GM12873 (cell line): Measurements from ENCODE around the gene PATJ.

ENCODE experiments used
- TF ChIP-seq, protein P1 (sequence below): IDR thresholded peaks from 2 replicates; pipeline ENCODE4 v1.5.1; 2012; ENCODE audit warnings: low read depth, mild to moderate bottlenecking, moderate library complexity, low read length, control low read depth; ENCODE audit not compliant: insufficient read depth; ENCODE audit errors: missing control alignments

The PATJ gene

DNA sequence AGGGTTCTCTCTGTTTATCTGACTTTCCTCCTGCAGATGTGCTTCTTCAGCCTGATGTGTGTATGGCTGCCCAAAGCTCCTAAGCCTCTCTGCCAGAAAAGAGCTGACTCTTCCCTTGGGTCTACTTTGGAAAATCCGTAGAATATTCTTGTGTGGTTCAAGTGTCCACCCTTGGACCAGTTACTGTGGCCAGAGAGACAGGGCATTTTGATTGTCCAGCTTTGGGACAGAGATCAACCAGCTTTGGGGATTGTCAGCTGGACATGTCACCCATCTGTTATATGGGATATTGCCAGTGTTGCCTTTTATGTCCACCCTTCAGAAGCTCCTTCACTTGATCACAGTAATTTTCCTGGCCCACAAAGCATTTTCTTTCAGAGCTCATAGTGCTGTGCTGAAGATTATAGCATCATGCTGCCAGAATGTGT lies 326.1 kb downstream of the PATJ start:
- TF ChIP-seq, protein P1, sequence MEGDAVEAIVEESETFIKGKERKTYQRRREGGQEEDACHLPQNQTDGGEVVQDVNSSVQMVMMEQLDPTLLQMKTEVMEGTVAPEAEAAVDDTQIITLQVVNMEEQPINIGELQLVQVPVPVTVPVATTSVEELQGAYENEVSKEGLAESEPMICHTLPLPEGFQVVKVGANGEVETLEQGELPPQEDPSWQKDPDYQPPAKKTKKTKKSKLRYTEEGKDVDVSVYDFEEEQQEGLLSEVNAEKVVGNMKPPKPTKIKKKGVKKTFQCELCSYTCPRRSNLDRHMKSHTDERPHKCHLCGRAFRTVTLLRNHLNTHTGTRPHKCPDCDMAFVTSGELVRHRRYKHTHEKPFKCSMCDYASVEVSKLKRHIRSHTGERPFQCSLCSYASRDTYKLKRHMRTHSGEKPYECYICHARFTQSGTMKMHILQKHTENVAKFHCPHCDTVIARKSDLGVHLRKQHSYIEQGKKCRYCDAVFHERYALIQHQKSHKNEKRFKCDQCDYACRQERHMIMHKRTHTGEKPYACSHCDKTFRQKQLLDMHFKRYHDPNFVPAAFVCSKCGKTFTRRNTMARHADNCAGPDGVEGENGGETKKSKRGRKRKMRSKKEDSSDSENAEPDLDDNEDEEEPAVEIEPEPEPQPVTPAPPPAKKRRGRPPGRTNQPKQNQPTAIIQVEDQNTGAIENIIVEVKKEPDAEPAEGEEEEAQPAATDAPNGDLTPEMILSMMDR, result no peak

DNA sequence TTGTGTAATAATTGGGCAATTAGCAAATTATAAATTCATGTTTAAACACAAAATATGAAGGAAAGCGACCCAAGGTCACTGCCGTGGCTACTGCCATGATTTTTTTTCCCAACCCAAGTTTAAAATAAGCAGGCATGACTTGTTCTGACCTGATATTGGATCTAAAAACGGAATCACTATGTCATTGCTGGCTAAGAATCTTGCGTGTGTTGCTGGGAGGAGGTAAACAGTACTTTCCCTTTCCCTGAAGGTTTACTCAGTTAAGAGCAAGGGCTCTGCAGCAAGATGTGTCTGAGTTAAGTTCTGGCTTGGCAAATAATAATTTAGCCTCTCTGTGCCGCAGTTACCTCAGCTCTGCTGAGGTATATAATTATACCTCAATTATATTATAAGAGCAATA lies 326.7 kb downstream of the PATJ start:
- TF ChIP-seq, protein P1, result no peak

DNA sequence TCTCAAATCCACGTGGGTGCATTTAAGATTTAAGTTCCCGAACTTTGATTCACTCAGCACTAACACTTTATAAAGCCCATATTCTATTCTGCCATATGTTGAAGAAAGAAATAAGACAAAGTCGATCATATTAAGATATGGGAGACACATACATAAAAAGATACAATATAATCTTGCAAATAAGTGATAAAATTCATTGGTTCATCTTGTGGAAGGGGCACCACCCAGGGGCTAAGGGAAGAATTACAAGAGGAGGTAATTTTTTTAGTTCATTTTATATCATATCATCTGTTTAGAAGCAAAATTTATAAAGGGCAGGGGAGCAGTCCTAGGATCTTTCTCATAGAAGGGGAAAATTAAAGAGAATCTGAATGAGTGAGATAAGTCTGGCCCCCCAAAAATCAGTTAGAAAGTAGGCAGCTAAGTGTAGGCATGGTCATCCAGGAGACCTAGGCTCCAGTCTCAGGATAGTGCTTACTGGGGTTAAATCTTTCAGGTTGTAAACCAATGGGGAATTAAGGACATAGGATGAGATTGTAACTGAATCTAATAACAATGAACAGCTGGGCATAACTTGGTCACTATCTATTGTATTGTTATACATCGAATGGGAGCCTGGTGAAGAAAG lies 328.2 kb downstream of the PATJ start:
- TF ChIP-seq, protein P1, result peak; percentile 41

DNA sequence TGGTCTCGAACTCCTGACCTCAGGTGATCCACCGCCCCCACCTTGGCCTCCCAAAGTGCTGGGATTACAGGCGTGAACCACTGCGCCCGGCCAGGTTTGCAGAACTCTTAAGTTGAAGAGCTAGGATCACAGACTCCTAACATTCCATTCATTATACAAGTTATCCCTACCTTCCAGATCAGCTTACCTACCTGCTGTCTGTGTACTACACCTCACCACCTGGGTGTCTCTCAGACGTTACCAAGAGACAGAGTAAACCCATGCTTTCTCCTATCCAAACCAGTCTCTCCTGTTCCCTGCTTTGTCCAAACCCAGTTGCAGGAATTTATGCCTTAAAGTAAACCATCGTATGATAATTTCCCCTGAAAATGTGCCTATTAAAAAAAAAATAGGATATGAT lies 329.4 kb downstream of the PATJ start:
- TF ChIP-seq, protein P1, result no peak

DNA sequence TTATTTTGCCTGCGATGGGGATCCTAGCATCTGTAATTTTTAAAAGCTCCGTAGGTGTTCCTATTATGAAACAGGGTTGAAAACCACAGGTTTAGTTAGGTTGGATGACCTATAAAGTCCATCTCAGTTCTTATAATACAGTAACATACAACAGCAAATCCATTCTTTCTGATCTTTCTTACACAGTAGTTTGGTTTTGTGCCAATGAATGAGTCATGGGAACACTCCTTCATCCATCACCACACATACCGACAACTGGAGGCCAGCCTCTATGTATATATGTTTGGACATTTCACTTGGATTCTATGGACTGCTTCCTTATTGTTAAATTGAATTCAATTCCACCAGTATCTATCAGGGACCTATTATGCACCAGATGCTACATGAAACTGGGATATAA lies 334.0 kb downstream of the PATJ start:
- TF ChIP-seq, protein P1, result no peak

DNA sequence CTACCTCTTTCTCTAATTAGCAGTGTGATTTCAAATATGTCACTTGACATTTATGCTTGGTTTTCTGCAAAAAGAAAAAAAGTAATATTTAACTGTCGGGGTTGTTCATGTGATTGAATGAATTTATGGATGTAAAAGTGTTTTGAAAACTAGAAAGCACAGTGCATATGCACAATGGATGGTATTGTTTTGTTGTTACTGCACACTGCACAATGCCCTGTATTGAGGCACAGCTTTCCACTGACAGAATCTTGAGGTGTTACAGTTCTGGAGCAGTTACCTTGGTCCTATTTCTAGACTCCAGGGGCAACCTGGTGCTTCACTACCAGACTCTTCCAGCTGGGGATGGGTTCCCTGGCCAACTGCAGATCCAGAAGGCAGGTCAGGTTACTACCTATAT lies 335.5 kb downstream of the PATJ start:
- TF ChIP-seq, protein P1, result no peak

DNA sequence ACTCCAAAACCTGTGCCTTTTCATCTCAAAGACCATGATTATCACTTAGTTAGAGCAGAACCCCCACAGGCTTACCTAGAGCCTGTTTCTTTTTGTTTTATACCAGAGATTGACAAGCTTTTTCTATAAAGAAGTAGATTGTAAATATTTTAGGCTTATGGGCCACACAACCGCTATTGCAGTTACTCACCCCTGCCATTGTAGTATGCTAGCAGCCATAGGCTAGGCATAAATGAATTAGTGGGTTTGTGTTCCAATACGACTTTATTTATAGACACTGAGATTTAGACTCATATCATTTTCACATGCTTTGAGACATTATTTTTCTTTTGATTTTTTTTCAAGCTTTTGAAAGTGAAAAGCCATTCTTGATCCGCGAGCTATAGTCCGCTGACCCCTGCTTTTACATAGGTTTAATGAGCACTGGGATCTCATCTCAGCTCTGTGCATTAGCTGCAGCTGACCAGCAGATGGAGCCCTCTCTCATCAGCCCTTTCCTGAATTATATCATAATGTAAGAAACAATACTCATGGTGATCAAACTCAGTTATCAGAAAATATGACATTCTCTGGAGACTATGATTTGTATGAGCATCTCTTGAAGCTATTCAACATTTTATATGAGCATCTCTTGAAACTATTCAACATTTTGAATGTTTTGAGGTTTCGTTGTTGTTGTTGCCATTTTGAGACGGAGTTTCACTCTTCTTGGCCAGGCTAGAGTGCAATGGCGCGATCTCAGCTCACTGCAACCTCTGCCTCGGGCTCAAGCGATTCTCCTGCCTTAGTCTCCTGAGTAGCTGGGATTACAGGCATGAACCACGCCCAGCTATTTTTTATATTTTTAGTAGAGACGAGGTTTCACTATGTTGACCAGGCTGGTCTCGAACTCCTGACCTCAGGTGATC lies 340.4 kb downstream of the PATJ start:
- TF ChIP-seq, protein P1, result peak; percentile 87
